ENCODE results near the gene TRAPPC3. TPM values are rescaled to one million over a fixed set of nuclear protein-coding genes. Genes with fewer than 3 reads are reported as not detected.

TRAPPC3 gene
- total and polyA plus RNA-seq, 9 of the 15 experiments (the other 6 are each of a cell fraction or from before 2014, with no cell fraction given) = 20.6 to 141 (median 112) TPM

- Histone ChIP-seq H3K4me3 (peak overlapping the region; percentile 18; the same call in 1 of the 2 replicates), H3K36me3 (ENCODE audit: control insufficient read depth, insufficient read depth, low read length) (peaks cover 12% of the 10 kb centered on the region; the same call in 2 of the 3 replicates), H4K20me1 (replicated peaks; ENCODE audit: control insufficient read depth, insufficient read depth, low read length) (no peaks in the 10 kb centered on the region), H3K4me1 (replicated peaks in 1 of 2; ENCODE audit: control insufficient read depth in 2 of 2, insufficient read depth in 2 of 2, low read length in 2 of 2) (peaks cover 40 to 49% of the 10 kb centered on the region in 2 experiments), H3K27ac (ENCODE audit: extremely low read depth, low read depth, low read length) (peak overlapping the region; percentile 81; the same call in 2 of the 3 replicates), H2AFZ (ENCODE audit: low read depth, low read length) (peak overlapping the region; percentile 93), H3K9me1 (ENCODE audit: control insufficient read depth, insufficient read depth, low read length) (no peaks in the 10 kb centered on the region), H3K9ac (ENCODE audit: insufficient read depth in 1 of 2, low read depth in 2 of 2, low read length in 2 of 2) (peak overlapping the region; percentile 58 to 83; a peak in 3 of 4 replicates), H3K9me3 (replicated peaks; ENCODE audit: control insufficient read depth, insufficient read depth, low read depth, low read length) (no peaks in the 10 kb centered on the region), H3K4me2 (ENCODE audit: insufficient read depth, low read length) (peak overlapping the region; percentile 77), H3K27me3 (ENCODE audit: control insufficient read depth in 2 of 2, insufficient read depth in 2 of 2, low read length in 2 of 2) (no peaks in the 10 kb centered on the region), H3K79me2 (ENCODE audit: control insufficient read depth, insufficient read depth, low read length) (peaks cover 37% of the 10 kb centered on the region)
- WGBS (ENCODE audit: insufficient coverage, low coverage, missing lambda C conversion rate) = 10% methylated on average over 1 of the region's 1 CpG
- DNase-seq (ENCODE audit: extremely low read depth in 1 of 4, low spot score in 3 of 4) = no peak
- in situ Hi-C loops (cut with MboI) (loop anchor here (5.0 kb wide), 1 partner anchor 136 kb away; no protein-coding TSS in a partner anchor), intact Hi-C loops (cut with micrococcal nuclease) (no loop called here)
- no peak for ATAC-seq
- FAIRE-seq = no peak
- POLR2A ChIA-PET = interaction anchor here (0.6 to 3.5 kb wide), 11 partner anchors 9 to 1324 kb away, joined by 3 to 35 read pairs (median 4); partner anchors contain the start of gene THRAP3
- BruUV-seq (replicated peaks) = no TSS peak
- CTCF ChIA-PET (ENCODE audit: low intra/inter-chr PET ratio) = interaction anchor here (2.9 to 3.4 kb wide), 2 partner anchors 37 to 134 kb away, joined by 36 to 50 read pairs; no protein-coding TSS in a partner anchor
- peak; percentile 4; the same call in 1 of the 2 replicates for TF ChIP-seq ATF7 (IDR thresholded peaks at IDR 0.05)
- TF ChIP-seq, protein P1, sequence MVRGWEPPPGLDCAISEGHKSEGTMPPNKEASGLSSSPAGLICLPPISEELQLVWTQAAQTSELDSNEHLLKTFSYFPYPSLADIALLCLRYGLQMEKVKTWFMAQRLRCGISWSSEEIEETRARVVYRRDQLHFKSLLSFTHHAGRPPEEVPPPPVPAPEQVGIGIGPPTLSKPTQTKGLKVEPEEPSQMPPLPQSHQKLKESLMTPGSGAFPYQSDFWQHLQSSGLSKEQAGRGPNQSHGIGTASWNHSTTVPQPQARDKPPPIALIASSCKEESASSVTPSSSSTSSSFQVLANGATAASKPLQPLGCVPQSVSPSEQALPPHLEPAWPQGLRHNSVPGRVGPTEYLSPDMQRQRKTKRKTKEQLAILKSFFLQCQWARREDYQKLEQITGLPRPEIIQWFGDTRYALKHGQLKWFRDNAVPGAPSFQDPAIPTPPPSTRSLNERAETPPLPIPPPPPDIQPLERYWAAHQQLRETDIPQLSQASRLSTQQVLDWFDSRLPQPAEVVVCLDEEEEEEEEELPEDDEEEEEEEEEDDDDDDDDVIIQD (CRISPR knock-in tag; IDR thresholded peaks at IDR 0.05) = no peak
- TF ChIP-seq ZNF121 (CRISPR knock-in tag; conservative IDR thresholded peaks at IDR 0.05) = peak; percentile 74
- 0 out of 4 replicates have a peak, but pooled peaks of 1 of the 2 experiments have one; percentile 17 for TF ChIP-seq MNT (conservative IDR thresholded peaks at IDR 0.05)
- TF ChIP-seq SMARCE1 (IDR thresholded peaks at IDR 0.05) = 0 out of 2 replicates have a peak, but pooled peaks have one; percentile 2
- TF ChIP-seq IFI16 (CRISPR knock-in tag; IDR thresholded peaks at IDR 0.05) = no peak
- TF ChIP-seq NCOA1 (IDR thresholded peaks at IDR 0.05; ENCODE audit: low read depth) = no peak
- 0 out of 4 replicates have a peak, but pooled peaks of 1 of the 2 experiments have one; percentile 1 for TF ChIP-seq NRF1 (conservative IDR thresholded peaks at IDR 0.05 in 1 of 2, IDR thresholded peaks at IDR 0.05 in 1 of 2)
- TF ChIP-seq, protein P2, sequence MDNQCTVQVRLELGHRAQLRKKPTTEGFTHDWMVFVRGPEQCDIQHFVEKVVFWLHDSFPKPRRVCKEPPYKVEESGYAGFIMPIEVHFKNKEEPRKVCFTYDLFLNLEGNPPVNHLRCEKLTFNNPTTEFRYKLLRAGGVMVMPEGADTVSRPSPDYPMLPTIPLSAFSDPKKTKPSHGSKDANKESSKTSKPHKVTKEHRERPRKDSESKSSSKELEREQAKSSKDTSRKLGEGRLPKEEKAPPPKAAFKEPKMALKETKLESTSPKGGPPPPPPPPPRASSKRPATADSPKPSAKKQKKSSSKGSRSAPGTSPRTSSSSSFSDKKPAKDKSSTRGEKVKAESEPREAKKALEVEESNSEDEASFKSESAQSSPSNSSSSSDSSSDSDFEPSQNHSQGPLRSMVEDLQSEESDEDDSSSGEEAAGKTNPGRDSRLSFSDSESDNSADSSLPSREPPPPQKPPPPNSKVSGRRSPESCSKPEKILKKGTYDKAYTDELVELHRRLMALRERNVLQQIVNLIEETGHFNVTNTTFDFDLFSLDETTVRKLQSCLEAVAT (IDR thresholded peaks at IDR 0.05) = 0 out of 4 replicates have a peak, but pooled peaks have one; percentile 2 to 24
- TF ChIP-seq E2F5 (CRISPR knock-in tag; IDR thresholded peaks at IDR 0.05) = no peak
These were observed 2.0 kb upstream of the TRAPPC3 start for GRCh38 chr1:36151134-36151844.

All from K562 (cell line).